Ascending aorta (tissue), 2 donors: ENCODE data around the gene BLOC1S6. TPM values are rescaled to one million over a fixed set of nuclear protein-coding genes. Genes with fewer than 3 reads are reported as not detected.
A peak's percentile ranks its signal among the peaks of the same experiment; 100 is the strongest.

Source experiments
- DNase-seq, 2 donors: peaks; one replicate each; pipeline ENCODE4 v3.0.0-alpha.2; 2019; ENCODE audit warnings: low spot score in 2 of 2
- H3K27ac ChIP-seq, 2 donors: fragments of 200-600 bp; sonication (generic); one replicate each; pipeline ENCODE4 v1.5.1; 2016 to 2017; ENCODE audit warnings: mild to moderate bottlenecking in 1 of 2
- H3K27me3 ChIP-seq: fragments of 200-600 bp; sonication (generic); one replicate; pipeline ENCODE4 v1.5.1; 2017
- H3K36me3 ChIP-seq, 2 donors: fragments of 200-600 bp; sonication (generic); one replicate each; pipeline ENCODE4 v1.5.1; 2016
- H3K4me1 ChIP-seq, 2 donors: fragments of 200-600 bp; sonication (generic); one replicate each; pipeline ENCODE4 v1.5.1; 2016 to 2017; ENCODE audit warnings: mild to moderate bottlenecking in 1 of 2
- H3K4me3 ChIP-seq, 2 donors: fragments of 200-600 bp; sonication (generic); one replicate each; pipeline ENCODE4 v1.5.1; 2016 to 2017; ENCODE audit warnings: mild to moderate bottlenecking in 1 of 2
- H3K9me3 ChIP-seq, 2 donors: fragments of 200-600 bp; sonication (generic); one replicate each; pipeline ENCODE4 v1.5.1; 2016
- CTCF ChIP-seq, 3 experiments: fragments of 200-600 bp in 2 of 3; fragments of 450-650 bp in 1 of 3; sonication (generic) in 2 of 3; IDR thresholded peaks; one replicate each; pipeline ENCODE4 v1.5.1; 2016 to 2019; ENCODE audit warnings: antibody characterized with exemption in 3 of 3, mild to moderate bottlenecking in 1 of 3, moderate library complexity in 1 of 3
- intact Hi-C: fragments of 100-400 bp; cut with DNase I; formaldehyde crosslinking; loops from one replicate; pipeline ENCODE4 v1.15.1; 2023
- total RNA-seq: library from RNA; depleted of rRNA; stranded (reverse); fragments of >200 nt; gene quantifications from one replicate; pipeline ENCODE4 v1.1.0, GENCODE V29; 2016

Gene BLOC1S6
- total RNA-seq, 1 donor from 2014 or later = 15.4 TPM

DNA sequence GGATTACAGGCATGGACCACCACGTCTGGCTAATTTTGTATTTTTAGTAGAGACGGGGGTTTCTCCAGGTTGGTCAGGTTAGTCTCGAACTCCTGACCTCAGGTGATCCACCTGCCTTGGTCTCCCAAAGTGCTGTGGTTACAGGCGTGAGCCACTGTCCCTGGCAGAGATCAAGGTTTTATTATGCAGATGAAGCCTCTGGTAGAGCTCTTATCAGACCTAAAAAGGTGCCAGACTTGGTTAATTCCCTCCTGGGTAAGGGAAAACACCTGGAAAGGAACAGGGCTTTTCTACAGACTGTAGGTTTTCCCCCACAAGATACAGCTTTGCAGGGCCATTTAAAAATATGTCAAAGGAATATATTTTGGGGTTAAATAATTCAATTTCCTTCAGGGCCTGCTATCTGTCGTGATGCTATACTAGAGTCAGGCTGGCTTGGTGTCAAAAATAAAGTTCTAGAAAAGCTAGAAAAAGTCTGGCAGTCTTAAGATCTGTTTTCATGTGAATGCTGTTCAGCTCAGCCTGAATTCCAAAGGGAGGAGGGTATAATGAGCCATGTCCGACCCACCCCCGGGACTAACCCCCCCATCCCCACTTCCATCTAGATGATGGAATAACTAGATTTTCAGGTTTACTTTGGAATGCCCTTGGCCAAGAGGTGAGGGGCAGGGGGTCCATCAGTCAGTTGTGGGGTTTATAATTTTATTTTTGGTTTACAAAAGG, 1.9 kb upstream of the BLOC1S6 start:
- intact Hi-C loops = no loop called here
- DNase-seq = no peak
- Histone ChIP-seq H3K27ac (peak overlapping the region in 1 of 2 donors; percentile 97), H3K9me3 (no peaks in the 10 kb centered on the region), H3K4me1 (peaks cover 3 to 26% of the 10 kb centered on the region in 2 donors), H3K4me3 (no peak overlapping the region), H3K27me3 (no peaks in the 10 kb centered on the region), H3K36me3 (no peaks in the 10 kb centered on the region)
- TF ChIP-seq CTCF (IDR thresholded peaks at IDR 0.05) = no peak

- intact Hi-C loops = loop anchor here (1.0 kb wide), 1 partner anchor 48 kb away; no protein-coding TSS in a partner anchor
- Histone ChIP-seq H3K4me1 (peaks cover 3 to 30% of the 10 kb centered on the region in 2 donors), H3K9me3 (no peaks in the 10 kb centered on the region), H3K36me3 (no peaks in the 10 kb centered on the region), H3K27ac (peak overlapping the region; percentile 97 to 99), H3K4me3 (peak overlapping the region; percentile 82 to 92), H3K27me3 (no peaks in the 10 kb centered on the region)
- no peak for DNase-seq
- no peak for TF ChIP-seq CTCF (IDR thresholded peaks at IDR 0.05)
Observed at GRCh38 chr15:45586125-45586524, 1.1 kb upstream of the BLOC1S6 start.

- Histone ChIP-seq H3K4me3 (peak overlapping the region; percentile 82 to 92), H3K36me3 (no peaks in the 10 kb centered on the region), H3K9me3 (no peaks in the 10 kb centered on the region), H3K27ac (peak overlapping the region; percentile 97 to 99), H3K27me3 (no peaks in the 10 kb centered on the region), H3K4me1 (peaks cover 3 to 33% of the 10 kb centered on the region in 2 donors)
- no peak for TF ChIP-seq CTCF (IDR thresholded peaks at IDR 0.05)
- intact Hi-C loops = loop anchor here (1.0 kb wide), 1 partner anchor 48 kb away; no protein-coding TSS in a partner anchor
- DNase-seq = no peak
Observed at GRCh38 chr15:45586601-45587094, 531 bp upstream of the BLOC1S6 start.

GRCh38 chr15:45587863-45588170, 638 bp downstream of the BLOC1S6 start:
- Histone ChIP-seq H3K9me3 (no peaks in the 10 kb centered on the region), H3K4me1 (peaks cover 3 to 33% of the 10 kb centered on the region in 2 donors), H3K4me3 (peak overlapping the region; percentile 82 to 92), H3K36me3 (no peaks in the 10 kb centered on the region), H3K27ac (peak overlapping the region; percentile 97 to 99), H3K27me3 (no peaks in the 10 kb centered on the region)
- no peak for TF ChIP-seq CTCF (IDR thresholded peaks at IDR 0.05)
- DNase-seq = no peak
- intact Hi-C loops = no loop called here

- no peaks in the 10 kb centered on the region for H3K27me3 ChIP-seq
- H3K27ac ChIP-seq = peak overlapping the region; percentile 97 to 99
- no peak for TF ChIP-seq CTCF (IDR thresholded peaks at IDR 0.05)
- H3K4me3 ChIP-seq = peak overlapping the region; percentile 82 to 92
- peaks cover 3 to 33% of the 10 kb centered on the region in 2 donors for H3K4me1 ChIP-seq
- no peaks in the 10 kb centered on the region for H3K9me3 ChIP-seq
- intact Hi-C loops = no loop called here
- no peak for DNase-seq
- no peaks in the 10 kb centered on the region for H3K36me3 ChIP-seq
Observed at GRCh38 chr15:45588219-45588875, 1.2 kb downstream of the BLOC1S6 start.
